Measurements from ENCODE around the gene RNU5B-1. TPM values are rescaled to one million over a fixed set of nuclear protein-coding genes. Genes with fewer than 3 reads are reported as not detected.

RNU5B-1 gene
- total RNA-seq, 1 experiment from 2014 or later = not detected

DNA sequence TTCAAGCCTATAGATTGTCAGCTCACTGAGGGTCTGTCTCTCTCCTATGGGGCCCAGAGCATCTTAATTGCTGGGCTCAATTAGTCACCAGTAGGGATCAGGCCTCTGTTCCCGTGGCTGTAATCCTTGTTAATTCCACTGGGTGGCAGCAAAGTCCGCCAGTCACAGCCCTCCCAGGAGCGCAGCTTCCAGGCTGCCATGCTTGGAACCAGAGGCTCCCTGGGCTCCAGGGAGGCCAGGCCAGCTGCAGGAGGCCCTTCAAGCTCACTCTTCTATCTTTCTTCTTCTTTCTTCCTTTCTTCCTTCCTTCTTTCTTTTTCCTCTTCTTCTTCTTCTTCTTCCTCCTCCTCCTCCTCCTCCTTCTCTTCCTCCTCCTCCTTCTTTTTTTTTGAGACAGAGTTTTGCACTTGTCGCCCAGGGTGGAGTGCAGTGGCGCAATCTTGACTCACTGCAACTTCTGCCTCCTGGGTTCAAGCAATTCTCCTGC lies 14.4 kb downstream of the RNU5B-1 start:
- ChIA-PET POLR2A (interaction anchor here (0.7 to 1.1 kb wide), 2 partner anchors 66 to 67 kb away, joined by 3 read pairs; no protein-coding TSS in a partner anchor), CTCF (interaction anchor here (0.6 to 12.9 kb wide), 21 partner anchors 9 to 143 kb away, joined by 3 to 210 read pairs (median 5); no protein-coding TSS in a partner anchor)
- Mint-ChIP-seq H3K27ac (ENCODE audit: low read depth, unreplicated experiment) (no peak overlapping the region), H3K27me3 (ENCODE audit: insufficient read depth, unreplicated experiment) (peaks cover 11% of the 10 kb centered on the region), H3K36me3 (ENCODE audit: insufficient read depth, unreplicated experiment) (no peaks in the 10 kb centered on the region), H3K4me3 (ENCODE audit: unreplicated experiment) (no peak overlapping the region), H3K9me3 (ENCODE audit: unreplicated experiment) (no peaks in the 10 kb centered on the region), H3K4me1 (ENCODE audit: insufficient read depth, unreplicated experiment) (no peaks in the 10 kb centered on the region)
- intact Hi-C loops (cut with micrococcal nuclease) = loop anchor here (1.0 kb wide), 2 partner anchors 66 to 81 kb away; no protein-coding TSS in a partner anchor
- TF ChIP-seq, protein P1, sequence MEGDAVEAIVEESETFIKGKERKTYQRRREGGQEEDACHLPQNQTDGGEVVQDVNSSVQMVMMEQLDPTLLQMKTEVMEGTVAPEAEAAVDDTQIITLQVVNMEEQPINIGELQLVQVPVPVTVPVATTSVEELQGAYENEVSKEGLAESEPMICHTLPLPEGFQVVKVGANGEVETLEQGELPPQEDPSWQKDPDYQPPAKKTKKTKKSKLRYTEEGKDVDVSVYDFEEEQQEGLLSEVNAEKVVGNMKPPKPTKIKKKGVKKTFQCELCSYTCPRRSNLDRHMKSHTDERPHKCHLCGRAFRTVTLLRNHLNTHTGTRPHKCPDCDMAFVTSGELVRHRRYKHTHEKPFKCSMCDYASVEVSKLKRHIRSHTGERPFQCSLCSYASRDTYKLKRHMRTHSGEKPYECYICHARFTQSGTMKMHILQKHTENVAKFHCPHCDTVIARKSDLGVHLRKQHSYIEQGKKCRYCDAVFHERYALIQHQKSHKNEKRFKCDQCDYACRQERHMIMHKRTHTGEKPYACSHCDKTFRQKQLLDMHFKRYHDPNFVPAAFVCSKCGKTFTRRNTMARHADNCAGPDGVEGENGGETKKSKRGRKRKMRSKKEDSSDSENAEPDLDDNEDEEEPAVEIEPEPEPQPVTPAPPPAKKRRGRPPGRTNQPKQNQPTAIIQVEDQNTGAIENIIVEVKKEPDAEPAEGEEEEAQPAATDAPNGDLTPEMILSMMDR (IDR thresholded peaks at IDR 0.05; ENCODE audit: unreplicated experiment) = peak; percentile 91
- DNase-seq (ENCODE audit: unreplicated experiment) = peak; percentile 83
- no TSS peak for BruUV-seq (replicated peaks)

DNA sequence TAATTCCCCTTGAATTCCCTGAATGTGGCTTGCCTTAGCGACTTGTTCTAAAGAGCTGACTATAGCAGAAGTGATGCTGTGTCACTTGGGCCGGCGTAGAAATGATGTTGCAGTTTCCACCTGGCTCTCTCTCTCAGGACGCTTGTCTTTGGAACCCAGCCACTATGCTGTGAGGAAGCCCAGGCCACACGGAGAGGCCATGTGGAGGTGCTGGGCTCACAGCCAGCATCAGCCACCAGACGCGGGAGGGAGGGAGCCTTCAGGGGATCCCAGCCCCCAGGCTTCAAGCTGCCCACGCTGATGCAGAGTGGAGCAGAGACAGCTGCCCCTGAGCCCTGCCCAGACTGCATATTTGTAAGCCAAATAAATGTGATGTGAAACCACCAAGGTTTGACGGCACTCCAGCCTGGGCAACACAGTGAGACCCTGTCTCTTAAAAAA lies 18.6 kb downstream of the RNU5B-1 start:
- intact Hi-C loops (cut with micrococcal nuclease) = no loop called here
- Mint-ChIP-seq H3K4me1 (ENCODE audit: insufficient read depth, unreplicated experiment) (no peaks in the 10 kb centered on the region), H3K9me3 (ENCODE audit: unreplicated experiment) (no peaks in the 10 kb centered on the region), H3K4me3 (ENCODE audit: unreplicated experiment) (no peak overlapping the region), H3K27me3 (ENCODE audit: insufficient read depth, unreplicated experiment) (no peaks in the 10 kb centered on the region), H3K27ac (ENCODE audit: low read depth, unreplicated experiment) (peak overlapping the region; percentile 23), H3K36me3 (ENCODE audit: insufficient read depth, unreplicated experiment) (no peaks in the 10 kb centered on the region)
- TF ChIP-seq, protein P1 (IDR thresholded peaks at IDR 0.05; ENCODE audit: unreplicated experiment) = no peak
- CTCF ChIA-PET = interaction anchor here (12.9 kb wide), 1 partner anchor 61 kb away, joined by 210 read pairs; no protein-coding TSS in a partner anchor
- DNase-seq (ENCODE audit: unreplicated experiment) = peak; percentile 54
- BruUV-seq (replicated peaks) = no TSS peak
- POLR2A ChIA-PET = no interaction called here

DNA sequence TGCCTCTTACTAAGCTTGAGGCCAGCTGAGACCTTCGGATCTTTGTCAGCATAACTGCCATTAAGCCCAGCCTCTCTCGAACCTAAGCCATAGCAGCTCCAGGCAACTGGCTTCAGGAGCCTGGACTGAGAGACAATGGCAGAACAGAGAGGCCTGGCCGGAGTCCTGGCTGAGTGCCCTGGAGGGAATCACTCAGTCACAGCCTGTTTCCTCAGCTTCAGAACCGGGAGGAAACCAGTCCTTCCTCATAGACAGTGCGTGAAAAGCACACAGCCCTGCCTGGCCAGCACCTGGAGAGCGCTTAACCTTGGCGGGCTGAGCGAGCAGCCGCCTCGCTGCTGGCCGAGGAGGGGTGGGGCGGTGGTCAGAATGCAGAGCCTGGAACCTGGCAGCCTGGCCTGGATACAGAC lies 21.6 kb downstream of the RNU5B-1 start:
- ChIA-PET CTCF (interaction anchor here (0.6 to 2.0 kb wide), 3 partner anchors 47 to 61 kb away, joined by 3 to 8 read pairs (median 5); no protein-coding TSS in a partner anchor), POLR2A (no interaction called here)
- DNase-seq (ENCODE audit: unreplicated experiment) = no peak
- no peaks in the 10 kb centered on the region for H3K4me1 Mint-ChIP-seq (ENCODE audit: insufficient read depth, unreplicated experiment)
- H3K9me3 Mint-ChIP-seq (ENCODE audit: unreplicated experiment) = no peaks in the 10 kb centered on the region
- TF ChIP-seq, protein P1 (IDR thresholded peaks at IDR 0.05; ENCODE audit: unreplicated experiment) = no peak
- no peak overlapping the region for H3K4me3 Mint-ChIP-seq (ENCODE audit: unreplicated experiment)
- intact Hi-C loops (cut with micrococcal nuclease) = no loop called here
- H3K36me3 Mint-ChIP-seq (ENCODE audit: insufficient read depth, unreplicated experiment) = no peaks in the 10 kb centered on the region
- H3K27me3 Mint-ChIP-seq (ENCODE audit: insufficient read depth, unreplicated experiment) = no peaks in the 10 kb centered on the region
- no TSS peak for BruUV-seq (replicated peaks)
- no peak overlapping the region for H3K27ac Mint-ChIP-seq (ENCODE audit: low read depth, unreplicated experiment)

DNA sequence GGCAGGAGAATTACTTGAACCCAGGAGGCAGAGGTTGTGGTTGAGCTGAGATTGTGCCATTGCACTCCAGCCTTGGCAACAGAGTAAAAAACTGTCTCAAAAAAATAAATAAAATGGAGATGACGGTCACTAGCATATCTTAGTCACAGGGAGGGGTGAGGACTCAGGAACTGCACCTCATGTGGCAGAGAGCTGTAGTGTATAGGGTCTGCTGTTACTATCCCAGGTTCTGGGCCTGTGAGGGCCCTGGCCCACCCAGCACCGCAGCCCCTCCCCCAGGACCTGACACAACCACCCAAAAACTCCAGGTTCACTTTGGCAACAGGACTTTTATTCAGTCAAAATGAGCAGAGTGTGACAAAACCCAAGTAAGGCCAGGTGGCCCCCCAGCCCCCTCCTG lies 22.3 kb downstream of the RNU5B-1 start:
- Mint-ChIP-seq H3K4me1 (ENCODE audit: insufficient read depth, unreplicated experiment) (no peaks in the 10 kb centered on the region), H3K9me3 (ENCODE audit: unreplicated experiment) (no peaks in the 10 kb centered on the region), H3K36me3 (ENCODE audit: insufficient read depth, unreplicated experiment) (no peaks in the 10 kb centered on the region), H3K27ac (ENCODE audit: low read depth, unreplicated experiment) (no peak overlapping the region), H3K27me3 (ENCODE audit: insufficient read depth, unreplicated experiment) (no peaks in the 10 kb centered on the region), H3K4me3 (ENCODE audit: unreplicated experiment) (no peak overlapping the region)
- TF ChIP-seq, protein P1 (IDR thresholded peaks at IDR 0.05; ENCODE audit: unreplicated experiment) = no peak
- DNase-seq (ENCODE audit: unreplicated experiment) = no peak
- no TSS peak for BruUV-seq (replicated peaks)
- POLR2A ChIA-PET = no interaction called here
- intact Hi-C loops (cut with micrococcal nuclease) = no loop called here
- CTCF ChIA-PET = interaction anchor here (1.0 to 2.0 kb wide), 2 partner anchors 59 to 60 kb away, joined by 3 to 8 read pairs; no protein-coding TSS in a partner anchor
